H1 (cell line): ENCODE data around the gene NUDT7. TPM values are rescaled to one million over a fixed set of nuclear protein-coding genes. Genes with fewer than 3 reads are reported as not detected.
A peak's percentile ranks its signal among the peaks of the same experiment; 100 is the strongest.

Experiments used
- CTCF ChIA-PET: fragments of 300-600 bp; sonication (Branson Sonifier 250); formaldehyde crosslinking; loops from one replicate; lab custom pipeline; 2021; ENCODE audit not compliant: partially characterized antibody; lab: Charles Lee
- POLR2A ChIA-PET: fragments of 300-600 bp; sonication (Branson Sonifier 250); formaldehyde crosslinking; loops from one replicate; lab custom pipeline; 2021; ENCODE audit warnings: inconsistent platforms; ENCODE audit not compliant: partially characterized antibody; lab: Charles Lee
- DNase-seq, 2 experiments: peaks; one replicate each; pipeline versions ENCODE4 v3.0.0 to v3.0.0-alpha.2; 2010 to 2022; ENCODE audit warnings: low spot score in 2 of 2, low read depth in 1 of 2, mixed read lengths in 1 of 2
- FAIRE-seq: peaks from 2 replicates; lab custom pipeline; 2011; peaks lifted over from hg19 to GRCh38; lab: Jason Lieb, UNC
- H2AFZ ChIP-seq: 2 replicates; pipeline ENCODE4 v1.8.1; 2012; ENCODE audit warnings: low read length, inconsistent platforms
- H2AK5ac ChIP-seq: 2 replicates; pipeline ENCODE4 v1.6.1; 2013; ENCODE audit warnings: low read depth, low read length
- H2BK120ac ChIP-seq: replicated peaks from 2 replicates; pipeline ENCODE3; 2013; ENCODE audit warnings: low read depth, low read length, inconsistent platforms
- H2BK12ac ChIP-seq: 2 replicates; pipeline ENCODE4 v1.6.1; 2013; ENCODE audit warnings: low read depth, low read length
- H2BK15ac ChIP-seq: 2 replicates; pipeline ENCODE4 v1.6.1; 2013; ENCODE audit warnings: low read length
- H2BK20ac ChIP-seq: 2 replicates; pipeline ENCODE4 v1.6.1; 2013; ENCODE audit warnings: low read length
- H2BK5ac ChIP-seq: 2 replicates; pipeline ENCODE4 v1.6.1; 2013; ENCODE audit warnings: low read depth, low read length
- H3K14ac ChIP-seq: 2 replicates; pipeline ENCODE4 v1.6.1; 2013; ENCODE audit warnings: inconsistent platforms; ENCODE audit not compliant: insufficient read length
- H3K18ac ChIP-seq: 2 replicates; pipeline ENCODE4 v1.6.1; 2013; ENCODE audit warnings: low read length; ENCODE audit errors: extremely low read depth
- H3K23ac ChIP-seq: 2 replicates; pipeline ENCODE4 v1.6.1; 2013; ENCODE audit warnings: inconsistent platforms; ENCODE audit not compliant: insufficient read length
- H3K23me2 ChIP-seq: 2 replicates; pipeline ENCODE4 v1.6.1; 2013; ENCODE audit warnings: low read depth, low read length
- H3K27ac ChIP-seq: 2 replicates; pipeline ENCODE4 v1.6.1; 2011; ENCODE audit warnings: low read depth, low read length, inconsistent platforms
- H3K27me3 ChIP-seq, 4 experiments: replicated peaks in 1 of 4; 1 replicate in 1 of 4; 2 replicates in 3 of 4; pipeline versions ENCODE4 v1.6.1 to v1.8.1; 2011 to 2013; ENCODE audit warnings: low read length in 3 of 4, mild to moderate bottlenecking in 3 of 4, inconsistent platforms in 2 of 4, mixed read lengths in 2 of 4, moderate library complexity in 1 of 4; ENCODE audit not compliant: control insufficient read depth in 3 of 4, insufficient read depth in 3 of 4; ENCODE audit errors: extremely low read depth in 1 of 4
- H3K36me3 ChIP-seq, 4 experiments: 2 replicates each; pipeline versions ENCODE4 v1.6.1 to v1.8.1; 2011 to 2013; ENCODE audit warnings: mild to moderate bottlenecking in 4 of 4, low read length in 3 of 4, moderate library complexity in 2 of 4, control low read depth in 1 of 4, inconsistent platforms in 1 of 4; ENCODE audit not compliant: insufficient read depth in 4 of 4, control insufficient read depth in 2 of 4
- H3K4ac ChIP-seq: replicated peaks from 2 replicates; pipeline ENCODE3; 2013; ENCODE audit warnings: low read length, low read depth, mixed read lengths, inconsistent platforms; ENCODE audit not compliant: insufficient read length
- H3K4me1 ChIP-seq, 4 experiments: replicated peaks in 1 of 4; 1 replicate in 1 of 4; 2 replicates in 3 of 4; pipeline versions ENCODE4 v1.6.1 to v1.8.1; 2011 to 2013; ENCODE audit warnings: low read length in 3 of 4, inconsistent platforms in 2 of 4, mixed read lengths in 1 of 4; ENCODE audit not compliant: insufficient read depth in 4 of 4, control insufficient read depth in 3 of 4
- H3K4me2 ChIP-seq, 2 experiments: 2 replicates each; pipeline versions ENCODE4 v1.6.1 to v1.8.1; 2011 to 2013; ENCODE audit warnings: low read depth in 2 of 2, low read length in 2 of 2, control low read depth in 1 of 2, inconsistent platforms in 1 of 2, mild to moderate bottlenecking in 1 of 2; ENCODE audit not compliant: insufficient read depth in 1 of 2
- H3K4me3 ChIP-seq, 4 experiments: fragments of 200-600, 300-600 bp in 1 of 4; sonication (generic), shearing (Covaris generic), sonication (Bioruptor Twin) in 1 of 4; 2 replicates each; pipeline versions ENCODE4 v1.5.1 to v1.8.1; 2011 to 2016; ENCODE audit warnings: low read length in 4 of 4, low read depth in 3 of 4, control low read depth in 2 of 4, inconsistent platforms in 2 of 4, mild to moderate bottlenecking in 2 of 4, mixed read lengths in 1 of 4, moderate library complexity in 1 of 4; ENCODE audit not compliant: insufficient read depth in 2 of 4; ENCODE audit errors: extremely low read depth in 1 of 4
- H3K56ac ChIP-seq: replicated peaks from 2 replicates; pipeline ENCODE3; 2013; ENCODE audit warnings: low read depth, mild to moderate bottlenecking, mixed read lengths, low read length, inconsistent platforms; ENCODE audit not compliant: insufficient read length
- H3K79me1 ChIP-seq: 2 replicates; pipeline ENCODE4 v1.6.1; 2013; ENCODE audit warnings: low read depth, low read length, control low read depth
- H3K79me2 ChIP-seq, 2 experiments: 2 replicates each; pipeline versions ENCODE4 v1.6.1 to v1.8.1; 2012 to 2013; ENCODE audit warnings: low read length in 2 of 2, mild to moderate bottlenecking in 2 of 2, inconsistent platforms in 1 of 2; ENCODE audit not compliant: insufficient read depth in 2 of 2, control insufficient read depth in 1 of 2
- H3K9ac ChIP-seq, 4 experiments: replicated peaks in 1 of 4; 1 replicate in 1 of 4; 2 replicates in 3 of 4; pipeline versions ENCODE4 v1.6.1 to v1.8.1; 2011 to 2013; ENCODE audit warnings: low read depth in 3 of 4, low read length in 3 of 4, control low read depth in 2 of 4, mild to moderate bottlenecking in 2 of 4, moderate library complexity in 2 of 4, inconsistent platforms in 1 of 4; ENCODE audit errors: extremely low read depth in 1 of 4
- H3K9me3 ChIP-seq, 2 experiments: 2 replicates each; pipeline versions ENCODE4 v1.6.1 to v1.8.1; 2012 to 2013; ENCODE audit warnings: mild to moderate bottlenecking in 2 of 2, moderate library complexity in 2 of 2, control low read depth in 1 of 2, inconsistent platforms in 1 of 2, low read depth in 1 of 2, low read length in 1 of 2, mixed read lengths in 1 of 2; ENCODE audit not compliant: insufficient read depth in 2 of 2
- H4K20me1 ChIP-seq, 2 experiments: replicated peaks in 1 of 2; 2 replicates each; pipeline versions ENCODE3 to v1.8.1; 2011 to 2013; ENCODE audit warnings: inconsistent platforms in 2 of 2, low read length in 2 of 2, mild to moderate bottlenecking in 1 of 2; ENCODE audit not compliant: insufficient read depth in 2 of 2, control insufficient read depth in 1 of 2
- H4K5ac ChIP-seq: 2 replicates; pipeline ENCODE4 v1.6.1; 2013; ENCODE audit warnings: low read length, low read depth, mixed read lengths, inconsistent platforms; ENCODE audit not compliant: insufficient read length
- H4K8ac ChIP-seq: 2 replicates; pipeline ENCODE4 v1.8.0; 2013; ENCODE audit warnings: mild to moderate bottlenecking, moderate library complexity, low read length, inconsistent platforms; ENCODE audit not compliant: insufficient read depth; ENCODE audit errors: extremely low read depth
- H4K91ac ChIP-seq: replicated peaks from 2 replicates; pipeline ENCODE3; 2013; ENCODE audit warnings: low read length, mixed read lengths, inconsistent platforms; ENCODE audit not compliant: insufficient read length
- CEBPB ChIP-seq: IDR thresholded peaks from 2 replicates; pipeline ENCODE4 v1.6.1; 2012; ENCODE audit warnings: low read depth, low read length
- HDAC2 ChIP-seq, 2 experiments: fragments of 300-600 bp in 1 of 2; sonication (generic) in 1 of 2; IDR thresholded peaks; 2 replicates each; pipeline ENCODE4 v1.6.1; 2011 to 2012; ENCODE audit warnings: low read depth in 2 of 2, low read length in 2 of 2, mild to moderate bottlenecking in 2 of 2, moderate library complexity in 2 of 2, borderline replicate concordance in 1 of 2, inconsistent platforms in 1 of 2
- POLR2A ChIP-seq, 2 experiments: IDR thresholded peaks; 1 replicate in 1 of 2; 2 replicates in 1 of 2; pipeline ENCODE4 v1.6.1; 2011; ENCODE audit warnings: low read depth in 2 of 2, low read length in 2 of 2, mild to moderate bottlenecking in 2 of 2; ENCODE audit errors: control extremely low read depth in 1 of 2
- POLR2AphosphoS5 ChIP-seq: IDR thresholded peaks from 2 replicates; pipeline ENCODE4 v1.6.1; 2011; ENCODE audit warnings: low read depth, low read length
- RNF2 ChIP-seq: fragments of 200-900, 300-1000 bp; sonication (generic); IDR thresholded peaks from 2 replicates; pipeline ENCODE4 v1.7.1; 2016; ENCODE audit warnings: borderline replicate concordance, low read depth, mild to moderate bottlenecking, antibody characterized with exemption, low read length; ENCODE audit not compliant: poor library complexity, severe bottlenecking; ENCODE audit errors: missing control alignments
- SAP30 ChIP-seq: fragments of 300-600 bp; sonication (generic); IDR thresholded peaks from 2 replicates; pipeline ENCODE4 v1.7.1; 2012; ENCODE audit warnings: low read length, moderate library complexity, mild to moderate bottlenecking, inconsistent platforms; ENCODE audit not compliant: insufficient read depth, insufficient replicate concordance
- SIN3A ChIP-seq, 2 experiments: IDR thresholded peaks in 1 of 2; conservative IDR thresholded peaks in 1 of 2; 2 replicates each; pipeline ENCODE4 v1.6.1; 2011 to 2012; ENCODE audit warnings: low read length in 2 of 2, improper control_type of control experiment in 1 of 2, low read depth in 1 of 2, mild to moderate bottlenecking in 1 of 2
- WGBS, 2 experiments: shearing (Covaris generic) in 1 of 2; methylation state at CpG; one replicate each; pipeline versions ENCODE4 v1.1.6 to v1.1.7; 2013 to 2015; ENCODE audit warnings: low lambda C conversion rate in 2 of 2, mixed read lengths in 2 of 2, inconsistent platforms in 1 of 2, low coverage in 1 of 2, missing lambda C conversion rate in 1 of 2; ENCODE audit not compliant: insufficient replicate concordance in 2 of 2, insufficient coverage in 1 of 2, insufficient read length in 1 of 2; ENCODE audit errors: extremely low coverage in 1 of 2, missing lambda C conversion rate in 1 of 2; 5-methylcytosine and 5-hydroxymethylcytosine counted together
- polyA plus RNA-seq, 7 experiments: library from polyadenylated mRNA; depleted of rRNA in 3 of 7; stranded (reverse) in 5 of 7; unstranded in 2 of 7; fragments of >200 nt in 5 of 7; fragments of 200-250 nt in 2 of 7; gene quantifications; 1 replicate in 5 of 7; 2 replicates in 1 of 7; 4 replicates in 1 of 7; pipeline versions ENCODE4 v1.2.1 to v1.2.3, GENCODE V29; 2011 to 2013; ENCODE audit warnings: missing spikeins in 2 of 7, mixed read lengths in 2 of 7
- total RNA-seq: library from RNA; stranded (reverse); fragmentation: NEBNext Ultra II Directional; extraction: Animal tissue kit (Norgen Biotek cat#: 25700); gene quantifications from 2 replicates; pipeline ENCODE4 v1.2.1, GENCODE V29; 2021

Gene NUDT7
- total and polyA plus RNA-seq, 2 of the 8 experiments (the other 6 are each of a cell fraction or from before 2014, with no cell fraction given), result 8.8 to 19.7 TPM

GRCh38 chr16:77711775-77712174, 10.5 kb upstream of the NUDT7 start:
- H3K79me1 ChIP-seq, result no peaks in the 10 kb centered on the region
- no peak overlapping the region for H4K91ac ChIP-seq
- 88% methylated on average over 5 of the region's 5 CpGs; no CpG with 5 or more reads in 1 of the 2 experiments for WGBS, 2 experiments
- DNase-seq (no peak), FAIRE-seq (no peak)
- no peaks in the 10 kb centered on the region for H3K36me3 ChIP-seq
- no peak overlapping the region for H3K56ac ChIP-seq
- no peaks in the 10 kb centered on the region for H3K79me2 ChIP-seq
- H2AK5ac ChIP-seq, result no peak overlapping the region
- H3K4me2 ChIP-seq, result no peak overlapping the region
- no peak overlapping the region for H2BK120ac ChIP-seq
- no peak overlapping the region for H3K4ac ChIP-seq
- no peaks in the 10 kb centered on the region for H3K27me3 ChIP-seq
- H3K14ac ChIP-seq, result no peak overlapping the region
- no peak overlapping the region for H3K4me3 ChIP-seq
- no peak overlapping the region for H4K8ac ChIP-seq
- H2BK12ac ChIP-seq, result no peak overlapping the region
- H2AFZ ChIP-seq, result peak overlapping the region; percentile 64; the same call in 1 of the 2 replicates
- no peak overlapping the region for H4K5ac ChIP-seq
- no peaks in the 10 kb centered on the region for H4K20me1 ChIP-seq
- H3K27ac ChIP-seq, result no peak overlapping the region
- no peak overlapping the region for H2BK15ac ChIP-seq
- no peak overlapping the region for H3K18ac ChIP-seq
- H3K9me3 ChIP-seq, result no peaks in the 10 kb centered on the region
- no peak overlapping the region for H2BK5ac ChIP-seq
- H3K9ac ChIP-seq, result no peak overlapping the region
- H3K23ac ChIP-seq, result no peak overlapping the region
- H3K4me1 ChIP-seq, result no peaks in the 10 kb centered on the region
- CTCF ChIA-PET, result interaction anchor here (1.0 kb wide), 1 partner anchor 127 kb away, joined by 3 read pairs; no protein-coding TSS in a partner anchor
- TF ChIP-seq HDAC2 (IDR thresholded peaks at IDR 0.05; ENCODE audit: borderline replicate concordance in 1 of 2, low read depth in 2 of 2, low read length in 2 of 2) (no peak), POLR2A (IDR thresholded peaks at IDR 0.05; ENCODE audit: control extremely low read depth in 1 of 2, low read depth in 2 of 2, low read length in 2 of 2) (no peak), CEBPB (no peak), RNF2 (no peak), POLR2AphosphoS5 (no peak), SIN3A (conservative IDR thresholded peaks at IDR 0.05 in 1 of 2, IDR thresholded peaks at IDR 0.05 in 1 of 2; ENCODE audit: low read depth in 1 of 2, low read length in 2 of 2) (no peak), SAP30 (no peak)
- no peaks in the 10 kb centered on the region for H3K23me2 ChIP-seq
- POLR2A ChIA-PET, result interaction anchor here (0.6 kb wide), 1 partner anchor 37 kb away, joined by 3 read pairs; no protein-coding TSS in a partner anchor
- H2BK20ac ChIP-seq, result no peak overlapping the region
